Measurements from ENCODE around the gene RELA.

GRCh38 chr11:65611028-65611757 lies 51.5 kb downstream of the RELA start:
- TF ChIP-seq CTCF (IDR thresholded peaks at IDR 0.05) (no peak), POLR2A (IDR thresholded peaks at IDR 0.05) (no peak)

All from upper lobe of left lung (tissue), 4 donors.